HTERT RPE-1 (cell line): ENCODE data around the gene CD53.
"Not testable (repeated sequence)": the region's sequence is repeated elsewhere in the genome, so short reads cannot be mapped to it uniquely, and the experiment has no call there.

ENCODE experiments used
- in situ Hi-C: fragments of 300-500 bp; cut with MboI; formaldehyde crosslinking; loops from 4 replicates; pipeline ENCODE4 v1.14.3; 2020; ENCODE audit warnings: low sequenced_read_pairs

Gene CD53

DNA sequence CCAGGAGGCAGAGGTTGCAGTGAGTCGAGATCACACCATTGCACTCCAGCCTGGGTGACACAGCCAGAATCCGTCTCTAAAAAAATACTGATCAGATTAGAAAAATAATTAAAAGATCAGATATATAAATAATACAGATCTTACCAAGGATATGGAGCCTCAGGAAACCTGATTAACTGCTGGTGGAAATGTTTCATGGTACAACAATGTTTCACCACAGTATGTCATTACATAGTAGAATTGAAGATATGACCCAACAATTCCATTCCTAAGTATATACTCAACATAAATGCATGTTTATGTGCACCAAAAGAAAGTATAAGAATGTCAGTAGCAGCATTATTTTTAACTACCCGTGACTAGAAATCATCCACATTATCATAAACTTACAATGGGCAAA, 41.7 kb downstream of the CD53 start:
- in situ Hi-C loops = no loop called here

- in situ Hi-C loops = no loop called here
Observed at GRCh38 chr1:110915804-110916203, 42.9 kb downstream of the CD53 start.

GRCh38 chr1:110916274-110916668, 43.3 kb downstream of the CD53 start:
- in situ Hi-C loops = no loop called here

DNA sequence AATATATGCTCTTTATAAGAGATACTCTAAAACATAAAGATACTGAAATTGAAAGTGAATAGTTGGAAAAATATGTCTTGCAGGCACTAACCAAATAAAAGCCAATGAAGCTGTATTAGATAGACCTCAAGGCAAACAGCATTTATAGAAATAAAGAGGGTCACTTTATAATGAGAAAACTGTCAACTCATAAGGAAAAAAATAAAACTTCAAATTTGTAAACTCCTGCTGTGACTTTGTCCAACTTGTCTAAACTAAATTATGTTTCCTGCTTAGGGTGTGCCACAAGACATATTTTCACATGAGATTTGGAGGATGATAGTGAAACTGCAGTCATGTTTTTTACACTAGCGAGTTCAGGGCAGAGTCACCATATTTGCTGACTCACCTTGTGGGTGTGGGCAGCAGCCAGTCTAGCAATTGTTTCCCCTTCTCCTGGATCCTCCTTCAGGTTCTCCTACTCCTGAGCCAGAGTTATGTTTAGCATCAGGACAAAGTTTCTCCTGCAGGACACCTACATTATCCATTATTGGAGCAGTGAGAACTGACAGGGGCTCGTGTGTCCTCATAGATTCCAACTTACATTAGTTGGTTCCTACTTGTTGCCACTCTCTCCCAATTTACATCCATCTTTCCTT, 43.8 kb downstream of the CD53 start:
- in situ Hi-C loops = no loop called here

GRCh38 chr1:110918016-110918415, 45.1 kb downstream of the CD53 start:
- in situ Hi-C loops = no loop called here

GRCh38 chr1:110921953-110922352, 49.0 kb downstream of the CD53 start:
- in situ Hi-C loops = no loop called here

- in situ Hi-C loops = no loop called here
Observed at GRCh38 chr1:110927484-110928075, 54.6 kb downstream of the CD53 start.

DNA sequence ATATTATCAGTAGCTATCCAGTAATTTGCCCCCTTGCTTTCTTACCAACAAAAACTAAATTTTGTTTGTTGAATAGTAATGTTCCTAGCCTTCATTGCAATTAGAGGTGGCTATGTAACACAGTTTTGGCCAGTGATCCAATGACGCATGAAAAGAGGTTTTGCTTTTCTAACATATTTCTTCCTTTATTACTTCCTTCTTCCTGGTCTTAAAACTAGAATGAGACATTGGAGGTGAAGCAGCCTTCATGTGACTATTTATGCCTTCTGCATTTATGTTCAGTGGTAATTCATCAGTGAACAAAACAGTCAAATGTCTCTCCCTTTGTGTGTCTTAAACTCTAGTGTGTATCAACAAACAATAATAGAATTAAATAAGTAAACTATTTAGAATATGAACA, 55.2 kb downstream of the CD53 start:
- in situ Hi-C loops = no loop called here

DNA sequence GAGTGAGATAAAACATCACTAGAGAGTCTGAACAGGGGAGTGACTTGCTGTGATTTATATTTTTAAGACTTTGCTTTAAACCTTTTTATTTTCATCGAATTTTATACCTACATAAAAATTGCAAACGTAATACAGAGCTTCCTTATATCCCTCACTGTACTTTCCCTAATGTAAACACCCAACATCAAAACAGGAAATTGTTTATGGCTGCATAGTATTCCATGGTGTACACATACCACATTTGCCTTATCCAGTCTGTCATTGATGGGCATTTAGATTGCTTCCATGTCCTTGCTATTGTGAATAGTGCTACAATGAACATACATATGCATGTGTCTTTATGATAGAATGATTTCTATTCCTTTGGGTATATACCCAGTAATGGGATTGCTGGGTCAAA, 56.0 kb downstream of the CD53 start:
- in situ Hi-C loops = no loop called here

DNA sequence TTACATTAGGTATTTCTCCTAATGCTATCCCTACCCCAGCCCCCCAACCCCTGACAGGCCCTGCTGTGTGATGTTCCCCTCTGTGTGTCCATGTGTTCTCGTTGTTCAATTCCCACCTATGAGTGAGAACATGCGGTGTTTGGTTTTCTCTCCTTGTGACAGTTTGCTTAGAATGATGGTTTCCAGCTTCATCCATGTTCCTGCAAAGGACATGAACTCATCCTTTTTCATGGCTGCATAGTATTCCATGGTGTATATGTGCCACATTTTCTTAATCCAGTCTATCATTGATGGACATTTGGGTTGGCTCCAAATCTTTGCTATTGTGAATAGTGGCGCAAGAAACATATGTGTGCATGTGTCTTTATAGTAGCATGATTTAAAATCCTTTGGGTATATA, 58.1 kb downstream of the CD53 start:
- in situ Hi-C loops = not testable (repeated sequence)

- in situ Hi-C loops = no loop called here
Observed at GRCh38 chr1:110936567-110936966, 63.6 kb downstream of the CD53 start.

DNA sequence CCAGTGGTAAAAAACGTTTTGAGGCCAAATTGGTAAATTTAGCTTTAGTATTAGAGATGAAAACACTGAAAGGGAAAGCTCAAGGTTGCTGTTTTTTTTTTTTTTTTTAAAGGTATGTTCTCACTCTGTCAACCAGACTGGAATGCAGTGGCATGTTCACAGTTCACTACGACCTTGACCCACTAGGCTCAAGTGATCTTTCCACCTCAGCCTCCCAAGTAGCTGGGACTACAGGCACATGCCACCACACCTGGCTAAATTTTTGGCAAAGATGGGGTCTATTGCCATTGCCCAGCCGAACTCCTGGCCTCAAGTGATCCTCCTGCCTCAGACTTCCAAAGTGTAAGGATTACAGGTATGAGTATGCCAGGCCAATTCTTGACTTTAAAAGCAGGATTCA, 71.9 kb downstream of the CD53 start:
- in situ Hi-C loops = no loop called here

DNA sequence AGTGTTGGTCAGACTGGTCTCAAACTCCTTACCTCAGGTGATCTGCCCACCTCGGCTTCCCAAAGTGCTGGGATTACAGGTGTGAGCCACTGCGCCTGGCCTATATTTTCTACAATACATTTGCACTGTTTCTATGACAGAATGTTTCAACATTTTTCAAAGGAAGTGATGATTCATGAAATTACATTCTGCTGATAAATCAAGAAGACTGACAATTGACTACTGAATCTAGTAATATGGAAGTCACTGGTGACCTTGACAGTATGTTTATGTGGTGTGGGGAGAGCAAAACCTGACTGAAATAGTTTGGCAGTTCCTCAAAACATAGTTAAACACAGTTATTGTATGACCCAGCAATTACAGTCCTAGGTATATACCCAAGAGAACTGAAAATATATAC, 72.7 kb downstream of the CD53 start:
- in situ Hi-C loops = no loop called here

DNA sequence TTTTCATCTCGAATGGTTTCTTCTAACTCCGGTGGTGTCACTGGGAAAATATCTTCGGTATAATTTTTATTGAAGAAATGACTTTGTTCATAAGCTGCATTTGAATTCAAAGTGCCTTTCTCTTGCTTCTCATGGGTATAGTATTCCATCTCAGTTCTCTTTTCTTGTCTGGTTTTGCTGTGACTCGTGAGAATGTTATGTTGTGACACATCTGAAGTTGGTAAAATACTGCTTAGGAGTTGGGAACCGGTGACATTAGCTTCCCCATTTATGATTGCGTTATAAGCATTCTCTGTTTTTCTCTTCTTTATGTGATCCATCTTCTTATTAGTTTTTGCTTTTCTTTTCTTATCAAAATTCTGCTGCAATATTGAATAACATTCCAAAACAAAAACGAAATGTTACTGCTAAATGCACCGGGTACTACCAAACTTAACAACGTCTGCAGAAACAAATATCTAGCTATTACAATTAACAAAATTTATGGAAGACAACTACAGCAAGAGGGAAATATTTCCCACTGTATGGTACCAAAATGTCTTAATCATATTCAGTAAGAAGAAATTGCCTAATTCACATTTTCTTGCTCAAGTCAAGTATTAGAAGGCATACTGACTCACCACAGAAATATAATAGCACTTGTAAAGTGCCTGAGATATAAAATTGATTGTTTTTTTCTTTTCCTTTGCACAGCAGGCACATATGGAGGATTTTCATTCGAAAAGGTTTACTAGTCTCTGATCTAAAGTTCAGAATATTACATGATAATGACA, 75.3 kb downstream of the CD53 start:
- in situ Hi-C loops = no loop called here
